HG03575 (cell line): ENCODE measurements around the gene MCEMP1.
A peak's percentile ranks its signal among the peaks of the same experiment; 100 is the strongest.
"Not testable (repeated sequence)": the region's sequence is repeated elsewhere in the genome, so short reads cannot be mapped to it uniquely, and the experiment has no call there.

Source experiments
- ATAC-seq: cut with Tn5 transposase; IDR thresholded peaks from one replicate; pipeline ENCODE4 v1.9.1; 2021; ENCODE audit not compliant: unreplicated experiment, insufficient number of reproducible peaks, low FRiP score; ENCODE audit errors: extremely low read depth

Gene MCEMP1

DNA sequence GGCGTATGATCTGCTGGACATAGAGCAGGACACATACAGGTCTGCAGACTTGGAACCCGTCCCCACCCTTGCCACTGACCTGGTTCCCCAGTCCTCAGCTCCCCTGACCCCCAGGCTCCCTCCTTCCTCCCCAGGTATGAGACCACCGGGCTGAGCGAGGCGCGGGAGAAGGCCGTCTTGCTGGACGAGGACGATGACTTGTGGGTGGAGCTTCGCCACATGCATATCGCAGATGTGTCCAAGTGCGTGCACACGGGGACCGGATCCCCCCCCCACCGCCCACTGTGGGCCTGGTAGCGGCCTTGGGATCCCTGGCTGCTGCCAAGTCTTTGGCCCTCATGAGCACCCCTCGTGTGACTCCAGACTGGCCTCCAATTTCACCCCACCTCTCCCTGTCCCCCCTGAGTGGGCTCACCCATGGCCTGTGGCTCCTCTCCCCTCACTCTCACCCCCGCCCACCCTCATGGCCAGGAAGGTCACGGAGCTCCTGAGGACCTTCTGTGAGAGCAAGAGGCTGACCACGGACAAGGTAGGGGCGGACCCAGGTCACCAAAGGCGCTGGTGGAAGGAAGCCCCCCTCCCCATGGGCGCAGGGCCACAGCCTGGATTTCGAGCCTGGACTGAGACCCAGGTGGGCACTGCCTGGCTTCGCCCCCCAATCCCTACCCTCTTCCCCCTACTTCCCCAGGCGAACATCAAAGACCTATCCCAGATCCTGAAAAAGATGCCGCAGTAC is 34.4 kb upstream of the MCEMP1 start:
- no peak for ATAC-seq

DNA sequence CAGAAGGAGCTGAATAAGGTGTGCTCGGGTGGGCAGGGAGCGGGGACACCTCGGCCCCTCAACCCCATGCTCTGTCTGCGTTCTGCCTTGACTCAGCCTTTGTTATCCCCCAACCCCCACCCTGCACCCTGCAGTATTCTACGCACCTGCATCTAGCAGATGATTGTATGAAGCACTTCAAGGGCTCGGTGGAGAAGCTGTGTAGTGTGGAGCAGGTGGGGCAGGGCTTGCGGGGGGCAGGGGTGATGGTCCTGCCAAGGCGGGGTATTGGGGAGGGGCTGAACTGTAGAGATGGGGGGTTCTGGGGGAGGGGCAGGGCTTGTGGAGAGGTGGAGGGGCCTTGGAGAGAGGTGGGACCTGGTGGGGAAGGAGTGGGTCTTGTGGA is 33.9 kb upstream of the MCEMP1 start:
- ATAC-seq: no peak

DNA sequence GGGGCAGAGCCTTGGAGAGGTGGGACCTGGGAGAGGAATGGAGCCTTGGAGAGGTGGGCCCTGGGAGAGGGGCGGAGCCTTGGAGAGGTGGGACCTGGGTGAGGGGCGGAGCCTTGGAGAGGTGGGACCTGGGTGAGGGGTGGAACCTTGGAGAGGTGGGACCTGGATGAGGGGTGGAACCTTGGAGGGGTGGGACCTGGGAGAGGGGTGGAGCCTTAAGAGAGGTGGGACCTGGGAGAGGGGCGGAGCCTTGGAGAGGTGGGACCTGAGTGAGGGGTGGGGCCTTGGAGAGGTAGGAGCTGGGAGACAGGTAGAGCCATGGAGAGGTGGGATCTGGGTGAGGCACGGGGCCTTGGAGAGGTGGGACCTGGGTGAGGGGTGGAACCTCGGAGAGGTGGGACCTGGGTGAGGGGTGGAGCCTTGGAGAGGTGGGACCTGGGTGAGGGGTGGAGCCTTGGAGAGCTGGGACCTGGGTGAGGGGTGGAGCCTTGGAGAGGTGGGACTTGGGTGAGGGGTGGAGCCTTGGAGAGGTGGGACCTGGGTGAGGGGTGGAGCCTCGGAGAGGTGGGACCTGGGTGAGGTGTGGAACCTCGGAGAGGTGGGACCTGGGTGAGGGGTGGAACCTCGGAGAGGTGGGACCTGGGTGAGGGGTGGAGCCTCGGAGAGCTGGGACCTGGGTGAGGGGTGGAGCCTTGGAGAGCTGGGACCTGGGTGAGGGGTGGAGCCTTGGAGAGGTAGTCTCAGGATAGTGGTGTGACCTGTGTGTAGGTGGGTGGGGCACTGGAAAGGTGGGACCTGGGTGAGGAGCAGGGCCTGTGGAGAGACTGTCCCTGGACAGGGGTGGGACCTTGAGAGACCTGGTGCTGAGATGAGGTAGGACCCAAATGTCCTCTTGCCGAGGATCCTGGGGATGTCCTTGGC is 33.0 kb upstream of the MCEMP1 start:
- not testable (repeated sequence) for ATAC-seq

DNA sequence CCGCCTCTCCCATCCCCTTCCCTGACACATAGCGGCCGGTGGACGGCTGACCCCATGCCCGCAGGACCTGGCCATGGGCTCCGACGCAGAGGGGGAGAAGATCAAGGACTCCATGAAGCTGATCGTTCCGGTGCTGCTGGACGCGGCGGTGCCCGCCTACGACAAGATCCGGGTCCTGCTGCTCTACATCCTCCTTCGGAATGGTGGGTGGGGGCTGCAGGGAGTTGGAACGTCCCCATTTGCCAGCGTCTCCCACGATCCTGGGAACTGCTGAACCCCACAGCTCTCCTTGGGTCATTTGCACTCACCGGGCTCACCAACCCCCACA is 32.4 kb upstream of the MCEMP1 start:
- no peak for ATAC-seq

DNA sequence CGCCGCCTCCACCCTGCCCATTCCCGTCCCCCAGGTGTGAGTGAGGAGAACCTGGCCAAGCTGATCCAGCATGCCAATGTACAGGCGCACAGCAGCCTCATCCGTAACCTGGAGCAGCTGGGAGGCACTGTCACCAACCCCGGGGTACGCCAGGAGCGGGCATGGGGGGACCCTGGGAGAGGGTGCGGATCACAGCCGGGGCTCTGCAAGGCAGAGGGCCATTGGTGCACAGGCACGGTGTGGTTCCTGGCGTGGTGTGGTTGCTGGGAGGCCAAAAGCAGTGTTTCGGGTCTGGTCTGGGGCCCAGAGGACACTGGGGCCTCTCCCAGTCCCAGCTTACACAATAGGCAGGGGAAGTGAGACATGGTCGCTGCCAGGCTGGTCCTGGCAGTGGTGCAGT is 31.7 kb upstream of the MCEMP1 start:
- no peak for ATAC-seq

DNA sequence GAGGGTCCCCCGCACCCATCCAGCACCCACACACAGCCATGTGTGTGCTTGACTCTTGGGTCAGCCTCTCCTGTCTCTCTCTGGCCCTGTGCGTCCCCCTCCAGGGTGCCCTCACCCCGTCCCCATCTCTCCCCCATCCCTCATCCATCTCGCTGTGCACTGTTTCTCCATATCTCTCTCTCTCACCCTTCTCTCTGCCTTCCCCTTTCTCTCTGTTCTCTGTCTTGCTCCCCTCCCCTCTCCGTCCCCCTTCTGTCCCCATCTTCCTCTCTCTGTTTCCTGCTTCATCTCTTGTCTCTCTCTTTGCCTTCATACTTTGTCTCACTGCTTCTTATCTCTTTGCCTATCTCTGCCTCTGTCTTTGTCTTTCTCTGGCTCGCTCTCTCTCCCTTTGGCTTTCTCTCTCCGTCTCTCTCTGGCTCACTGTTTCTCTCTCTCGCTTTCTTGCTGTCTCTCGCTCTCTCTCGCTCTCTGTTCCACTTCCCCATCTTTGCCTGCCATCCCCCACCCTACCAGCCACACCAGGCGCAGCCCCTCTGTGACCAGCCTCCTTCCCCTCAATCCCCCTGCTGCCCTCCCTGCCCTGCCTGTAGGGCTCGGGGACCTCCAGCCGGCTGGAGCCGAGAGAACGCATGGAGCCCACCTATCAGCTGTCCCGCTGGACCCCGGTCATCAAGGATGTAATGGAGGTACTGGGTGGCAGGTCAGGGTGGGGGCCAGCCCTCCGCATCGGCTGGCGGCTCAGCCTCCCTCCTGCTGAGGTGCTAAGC is 31.0 kb upstream of the MCEMP1 start:
- no peak for ATAC-seq

DNA sequence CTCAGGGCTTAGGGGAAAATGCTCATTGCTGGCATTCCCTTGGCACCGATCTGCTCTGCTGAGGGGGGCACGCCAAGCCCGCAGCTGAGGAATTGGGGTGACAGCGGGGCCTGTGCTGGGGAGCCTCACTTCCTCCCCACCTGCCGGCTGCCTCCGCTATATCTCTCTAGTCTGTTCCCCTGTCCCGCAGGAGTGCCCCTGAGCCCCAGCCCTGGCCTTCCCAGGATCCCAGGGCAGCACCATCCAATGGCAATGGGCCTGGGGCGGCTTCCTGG is 30.5 kb upstream of the MCEMP1 start:
- ATAC-seq: no peak

DNA sequence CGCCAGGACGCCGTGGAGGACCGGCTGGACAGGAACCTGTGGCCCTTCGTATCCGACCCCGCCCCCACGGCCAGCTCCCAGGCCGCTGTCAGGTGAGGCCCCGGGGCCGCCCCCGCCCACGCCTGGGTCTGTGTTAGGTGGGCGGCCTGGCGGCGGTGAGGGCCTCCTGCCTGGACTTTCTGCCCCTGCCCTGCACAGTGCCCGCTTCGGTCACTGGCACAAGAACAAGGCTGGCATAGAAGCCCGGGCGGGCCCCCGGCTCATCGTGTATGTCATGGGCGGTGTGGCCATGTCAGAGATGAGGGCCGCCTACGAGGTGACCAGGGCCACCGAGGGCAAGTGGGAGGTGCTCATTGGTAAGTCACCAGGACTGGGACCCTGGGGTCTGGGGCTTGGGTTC is 29.7 kb upstream of the MCEMP1 start:
- no peak for ATAC-seq

DNA sequence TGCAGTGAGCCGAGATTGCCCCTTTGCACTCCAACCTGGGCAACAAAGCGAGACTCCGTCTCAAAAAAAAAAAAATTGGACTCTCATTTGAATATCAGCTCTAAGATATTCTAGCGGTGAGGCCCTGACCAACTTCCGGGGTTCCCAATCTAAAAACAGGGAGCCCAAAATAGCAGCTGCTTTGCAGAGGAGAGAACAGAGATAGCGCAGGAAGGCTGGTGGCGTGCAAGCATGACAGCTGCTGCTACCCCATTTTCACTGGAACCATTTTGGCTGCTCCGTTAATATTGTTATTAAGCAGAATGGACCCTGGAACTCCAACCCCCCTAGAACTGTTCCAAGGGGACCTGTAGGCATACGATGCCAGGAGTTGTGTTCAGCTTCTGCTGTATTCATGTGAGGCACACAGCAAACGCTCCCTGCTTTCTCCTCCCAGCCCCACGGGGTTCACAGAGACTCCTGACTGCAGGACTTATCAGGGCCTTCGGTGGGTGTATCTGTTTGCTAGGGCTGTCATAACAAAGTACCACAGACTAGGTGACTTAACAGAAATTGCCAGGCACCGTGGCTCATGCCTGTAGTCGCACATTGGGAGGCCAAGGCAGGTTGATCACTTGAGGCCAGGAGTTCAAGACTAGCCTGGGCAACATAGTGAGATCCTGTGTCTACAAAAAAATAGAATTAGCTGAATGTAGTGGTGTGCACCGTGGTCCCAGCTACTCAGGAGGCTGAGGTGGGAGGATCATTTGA is 28.4 kb upstream of the MCEMP1 start:
- no peak for ATAC-seq

DNA sequence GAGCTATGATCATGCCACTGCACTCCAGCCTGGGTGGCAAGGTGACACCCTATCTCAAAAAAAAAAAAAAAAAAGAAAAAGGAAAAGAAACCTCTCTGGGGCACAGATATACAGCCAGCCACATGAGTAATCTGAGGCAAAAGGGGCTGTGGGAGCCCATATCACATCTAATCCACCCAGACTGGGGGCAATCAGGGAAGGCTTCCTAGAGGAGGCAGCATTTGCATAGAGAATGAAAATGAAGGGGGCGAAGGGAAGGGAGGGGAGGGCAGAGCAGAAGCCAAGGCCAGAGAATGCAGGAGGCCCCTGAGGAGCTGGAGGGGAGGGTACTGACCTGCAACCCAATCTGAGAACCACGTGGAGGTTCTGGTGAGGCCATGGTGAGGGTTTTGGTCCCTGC is 26.7 kb upstream of the MCEMP1 start:
- ATAC-seq: no peak

DNA sequence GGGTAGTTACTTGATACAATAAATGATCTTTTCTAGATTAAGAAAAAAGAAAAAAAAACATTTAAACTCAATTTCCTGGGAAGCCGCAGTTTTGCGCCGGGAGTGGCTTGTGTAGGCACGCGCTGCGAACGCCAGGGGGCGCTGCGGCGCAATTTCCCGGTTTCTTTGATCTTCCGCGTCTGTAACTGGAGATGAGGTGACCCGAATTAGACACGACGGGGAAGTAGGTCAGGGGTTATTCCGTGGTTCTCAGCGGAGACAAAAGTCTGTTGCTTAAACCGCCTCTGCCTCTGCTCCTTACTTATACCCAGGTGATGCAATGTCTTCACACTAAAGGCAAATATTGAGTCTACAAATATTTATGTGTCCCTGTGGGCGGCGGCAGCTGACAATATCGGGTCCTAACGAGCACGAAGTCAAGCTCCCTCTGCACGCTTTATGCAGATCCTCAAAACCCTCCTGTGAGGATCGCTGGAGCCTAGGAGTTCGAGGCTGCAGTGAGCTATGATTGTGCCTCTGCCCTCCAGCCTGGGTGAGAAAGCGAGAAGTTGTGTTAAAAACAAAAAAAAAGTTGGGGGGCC is 24.7 kb upstream of the MCEMP1 start:
- no peak for ATAC-seq

DNA sequence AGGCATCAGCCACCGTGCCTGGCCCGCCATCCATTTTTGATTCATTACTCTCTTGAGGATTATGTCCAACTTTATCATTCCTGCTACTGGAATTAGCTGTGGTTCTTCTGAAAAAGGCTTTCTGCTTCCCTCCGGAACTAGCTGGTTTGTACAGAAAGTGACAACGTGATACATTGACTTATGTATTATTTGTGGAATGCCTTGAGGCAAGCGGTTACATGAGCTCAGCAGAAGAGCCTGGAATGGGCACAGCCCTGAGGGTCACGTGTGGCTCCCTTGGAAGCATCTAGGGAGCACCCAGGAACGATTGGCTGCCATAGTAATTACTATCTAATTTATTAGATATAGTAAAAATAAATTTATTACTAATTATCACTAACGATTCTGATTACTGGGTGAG is 22.5 kb upstream of the MCEMP1 start:
- ATAC-seq: no peak

DNA sequence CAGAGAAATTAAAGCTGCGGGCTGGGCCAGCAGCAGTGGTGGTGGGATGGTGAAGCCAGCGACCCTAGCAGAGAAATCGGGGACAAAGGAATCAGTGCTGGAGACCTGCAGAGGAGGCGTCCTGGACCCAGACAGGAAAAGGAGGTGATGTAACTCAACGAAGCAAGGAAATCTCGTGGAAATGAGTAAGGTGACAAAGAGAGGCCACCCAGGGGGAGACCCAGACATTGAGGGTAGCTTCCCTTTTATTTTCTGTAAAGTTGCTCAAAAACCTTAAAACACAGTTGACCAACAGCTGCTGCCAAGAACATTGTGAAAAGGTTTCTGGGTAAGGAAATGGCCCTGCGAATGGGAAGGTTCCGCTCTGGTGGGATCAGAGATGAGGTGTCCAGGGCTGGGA is 21.3 kb upstream of the MCEMP1 start:
- no peak for ATAC-seq

DNA sequence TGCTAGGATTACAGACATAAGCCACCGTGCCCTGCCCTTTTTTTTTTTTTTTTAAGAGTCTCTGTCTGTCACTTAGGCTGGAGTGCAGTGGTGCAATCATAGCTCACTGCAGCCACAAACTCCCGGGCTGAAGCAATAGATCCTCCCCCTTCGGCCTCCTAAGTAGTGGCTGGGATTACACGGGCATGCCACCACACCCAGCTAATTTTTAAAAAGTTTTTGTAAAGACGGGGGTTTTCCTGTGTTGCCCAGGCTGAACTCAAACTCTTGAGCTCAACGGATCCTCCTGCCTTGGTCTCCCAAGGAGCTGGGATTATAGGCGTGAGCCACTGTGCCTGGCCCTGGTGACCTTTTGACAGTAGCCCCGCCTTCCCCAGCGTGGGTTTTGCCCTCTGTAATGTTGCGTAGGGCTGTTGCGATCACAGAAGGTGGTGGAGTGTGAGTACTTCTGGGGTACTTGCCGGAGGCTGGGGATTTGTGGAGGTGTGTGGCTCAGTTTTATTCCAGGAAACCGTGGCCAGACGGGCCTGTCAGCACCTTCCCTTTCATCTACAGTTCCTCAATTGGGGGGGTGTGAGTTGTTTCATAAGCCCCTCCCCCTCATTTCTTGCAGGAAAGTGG is 19.6 kb upstream of the MCEMP1 start:
- ATAC-seq: no peak

DNA sequence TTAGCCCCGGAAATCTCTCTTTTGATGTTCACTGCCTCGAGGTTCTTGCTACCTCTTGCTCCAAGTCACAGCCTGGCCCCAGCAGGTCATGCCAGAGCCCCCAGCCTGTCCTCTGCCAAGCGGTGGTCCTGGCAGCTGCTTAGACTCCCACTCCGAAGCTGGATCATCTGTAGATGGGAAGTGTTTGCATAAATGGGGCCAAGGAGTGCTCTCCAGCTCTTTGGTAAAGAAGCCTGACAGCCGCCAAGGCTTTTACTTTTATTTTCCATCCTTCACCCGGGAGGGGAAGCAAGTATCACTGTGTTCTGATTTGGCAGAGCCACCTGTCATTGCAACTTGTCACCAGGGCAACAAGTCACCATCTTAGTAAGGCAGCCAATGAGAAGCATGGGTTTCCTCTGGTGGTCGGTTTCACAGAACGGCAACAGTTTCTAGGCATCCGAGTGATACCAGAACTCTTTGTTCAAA is 18.6 kb upstream of the MCEMP1 start:
- peak; percentile 53 for ATAC-seq

DNA sequence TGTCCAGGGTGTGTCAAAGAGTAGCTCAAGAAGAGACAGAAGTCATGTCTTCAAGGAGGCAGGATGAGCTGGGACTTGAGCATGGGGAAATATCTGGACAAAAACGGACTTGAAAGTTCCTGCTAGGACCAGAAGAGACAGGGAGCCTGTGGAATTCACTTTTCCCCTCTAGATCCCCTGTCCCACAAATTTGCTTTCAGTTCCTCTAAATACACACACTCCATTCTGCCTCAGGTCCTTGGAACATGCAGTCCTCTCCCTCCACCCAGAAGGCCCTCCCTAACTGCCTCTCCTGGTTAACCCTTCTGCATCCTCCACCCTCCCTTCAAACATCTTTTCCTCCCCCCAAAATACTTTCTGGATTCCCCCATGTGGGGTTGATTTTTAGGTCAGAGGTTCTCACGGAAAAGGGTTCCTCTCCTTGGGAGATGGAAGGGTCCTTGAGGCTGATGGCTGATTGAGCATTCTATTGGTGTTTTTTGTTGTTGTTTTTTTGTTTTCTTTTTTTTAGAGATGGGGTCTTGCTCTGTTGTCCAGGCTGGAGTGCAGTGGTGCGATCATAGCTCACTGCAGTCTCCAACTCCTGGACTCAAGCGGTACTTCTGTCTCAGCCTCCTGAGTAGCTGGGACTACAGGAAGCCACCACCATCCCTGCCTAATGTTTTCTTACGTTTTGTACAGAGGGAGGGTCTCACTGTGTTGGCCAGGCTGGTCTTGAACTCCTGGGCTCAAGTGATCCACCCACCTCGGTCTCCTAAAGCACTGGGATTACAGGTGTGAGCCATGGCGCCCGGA is 14.9 kb upstream of the MCEMP1 start:
- no peak for ATAC-seq

DNA sequence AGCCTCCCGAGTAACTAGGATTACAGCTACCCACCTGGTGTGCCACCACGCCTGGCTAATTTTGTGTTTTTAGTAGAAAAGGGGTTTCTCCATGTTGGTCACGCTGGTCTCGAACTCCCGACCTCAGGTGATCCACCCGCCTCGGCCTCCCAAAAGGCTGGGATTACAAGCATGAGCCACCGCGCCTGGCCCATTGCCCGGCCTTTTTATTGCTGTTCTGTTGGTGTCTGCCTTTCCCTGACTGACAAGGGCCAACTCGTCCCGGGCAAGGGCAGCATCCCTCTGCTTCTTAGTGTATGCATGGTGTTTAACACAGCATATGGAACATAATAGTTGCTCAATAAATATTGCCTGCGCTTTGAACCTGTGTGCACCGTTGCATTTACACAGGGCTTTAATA is 14.2 kb upstream of the MCEMP1 start:
- ATAC-seq: no peak

DNA sequence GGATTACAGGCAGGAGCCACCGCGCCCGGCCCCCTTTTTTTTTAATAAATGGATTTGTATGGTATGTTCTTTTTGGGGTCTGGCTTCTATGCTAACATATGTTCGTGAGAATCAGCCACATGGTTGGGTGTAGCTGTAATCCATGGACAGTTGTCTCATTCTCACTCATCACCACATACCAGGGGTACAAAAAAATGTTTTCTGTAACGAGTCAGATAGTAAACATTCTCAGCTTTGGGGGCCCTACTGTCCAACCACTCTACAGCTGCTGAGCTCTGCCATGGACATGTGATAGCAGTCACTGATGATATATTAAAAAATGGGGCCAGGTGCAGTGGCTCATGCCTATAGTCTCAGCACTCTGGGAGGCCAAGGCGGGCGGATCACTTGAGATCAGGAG is 13.2 kb upstream of the MCEMP1 start:
- ATAC-seq: no peak
